ENCODE data around the gene MICB.

Gene MICB

GRCh38 chr6:31532644-31533454 is 34.9 kb downstream of the MICB start:
- CTCF ChIA-PET: interaction anchor here (2.1 kb wide), 1 partner anchor 8 kb away, joined by 7 read pairs; the partner anchor contains the start of gene DDX39B
- Histone ChIP-seq H3K27me3 (replicated peaks in 2 of 5; ENCODE audit: control insufficient read depth in 4 of 5, insufficient read depth in 5 of 5, low read length in 4 of 5) (no peaks in the 10 kb centered on the region), H3K4me1 (ENCODE audit: control extremely low read depth in 1 of 4, control insufficient read depth in 4 of 4, insufficient read depth in 4 of 4, low read length in 3 of 4) (no peaks in the 10 kb centered on the region), H3K36me3 (ENCODE audit: control insufficient read depth in 4 of 4, insufficient read depth in 4 of 4, low read length in 3 of 4) (peaks cover 32 to 83% (median 64%) of the 10 kb centered on the region in 4 experiments), H3K27ac (ENCODE audit: insufficient read depth in 1 of 2, low read depth in 1 of 2, low read length in 2 of 2, poor library complexity in 1 of 2, severe bottlenecking in 2 of 2) (no peak overlapping the region), H3K9me3 (ENCODE audit: control extremely low read depth in 1 of 5, control insufficient read depth in 4 of 5, insufficient read depth in 2 of 5, low read depth in 1 of 5, low read length in 4 of 5) (no peaks in the 10 kb centered on the region), H3K4me3 (ENCODE audit: control insufficient read depth in 1 of 7, extremely low read depth in 1 of 7, insufficient read depth in 4 of 7, low read depth in 2 of 7, low read length in 6 of 7) (no peak overlapping the region)
- DNase-seq: no peak
- 90% methylated on average over 2 of the region's 9 CpGs for WGBS (ENCODE audit: insufficient coverage)
- POLR2A ChIA-PET: no interaction called here

GRCh38 chr6:31533455-31533841 is 35.5 kb downstream of the MICB start:
- ChIA-PET POLR2A (no interaction called here), CTCF (no interaction called here)
- peak overlapping the region in 1 of 2 experiments; percentile 43 for H3K27ac ChIP-seq (ENCODE audit: insufficient read depth in 1 of 2, low read depth in 1 of 2, low read length in 2 of 2, poor library complexity in 1 of 2, severe bottlenecking in 2 of 2)
- 100% methylated on average over 1 of the region's 1 CpG for WGBS (ENCODE audit: insufficient coverage)
- peaks cover 0 to 2% (median 0%) of the 10 kb centered on the region in 4 experiments for H3K4me1 ChIP-seq (ENCODE audit: control extremely low read depth in 1 of 4, control insufficient read depth in 4 of 4, insufficient read depth in 4 of 4, low read length in 3 of 4)
- no peaks in the 10 kb centered on the region for H3K9me3 ChIP-seq (ENCODE audit: control extremely low read depth in 1 of 5, control insufficient read depth in 4 of 5, insufficient read depth in 2 of 5, low read depth in 1 of 5, low read length in 4 of 5)
- DNase-seq: no peak
- H3K27me3 ChIP-seq (replicated peaks in 2 of 5; ENCODE audit: control insufficient read depth in 4 of 5, insufficient read depth in 5 of 5, low read length in 4 of 5): no peaks in the 10 kb centered on the region
- peaks cover 35 to 89% (median 70%) of the 10 kb centered on the region in 4 experiments for H3K36me3 ChIP-seq (ENCODE audit: control insufficient read depth in 4 of 4, insufficient read depth in 4 of 4, low read length in 3 of 4)
- no peak overlapping the region for H3K4me3 ChIP-seq (ENCODE audit: control insufficient read depth in 1 of 7, extremely low read depth in 1 of 7, insufficient read depth in 4 of 7, low read depth in 2 of 7, low read length in 6 of 7)

- DNase-seq: no peak
- ChIA-PET POLR2A (no interaction called here), CTCF (no interaction called here)
- Histone ChIP-seq H3K4me3 (ENCODE audit: control insufficient read depth in 1 of 7, extremely low read depth in 1 of 7, insufficient read depth in 4 of 7, low read depth in 2 of 7, low read length in 6 of 7) (no peak overlapping the region), H3K9me3 (ENCODE audit: control extremely low read depth in 1 of 5, control insufficient read depth in 4 of 5, insufficient read depth in 2 of 5, low read depth in 1 of 5, low read length in 4 of 5) (no peaks in the 10 kb centered on the region), H3K36me3 (ENCODE audit: control insufficient read depth in 4 of 4, insufficient read depth in 4 of 4, low read length in 3 of 4) (peaks cover 41 to 94% (median 76%) of the 10 kb centered on the region in 4 experiments), H3K4me1 (ENCODE audit: control extremely low read depth in 1 of 4, control insufficient read depth in 4 of 4, insufficient read depth in 4 of 4, low read length in 3 of 4) (peaks cover 0 to 8% (median 4%) of the 10 kb centered on the region in 4 experiments), H3K27me3 (replicated peaks in 2 of 5; ENCODE audit: control insufficient read depth in 4 of 5, insufficient read depth in 5 of 5, low read length in 4 of 5) (no peaks in the 10 kb centered on the region), H3K27ac (ENCODE audit: insufficient read depth in 1 of 2, low read depth in 1 of 2, low read length in 2 of 2, poor library complexity in 1 of 2, severe bottlenecking in 2 of 2) (peak overlapping the region; percentile 3 to 43)
- 88% methylated on average over 5 of the region's 6 CpGs for WGBS (ENCODE audit: insufficient coverage)
Observed at GRCh38 chr6:31534011-31534410, 36.1 kb downstream of the MICB start.

GRCh38 chr6:31534521-31535040 is 36.6 kb downstream of the MICB start:
- H3K9me3 ChIP-seq (ENCODE audit: control extremely low read depth in 1 of 5, control insufficient read depth in 4 of 5, insufficient read depth in 2 of 5, low read depth in 1 of 5, low read length in 4 of 5): no peaks in the 10 kb centered on the region
- 90% methylated on average over 21 of the region's 24 CpGs for WGBS (ENCODE audit: insufficient coverage)
- H3K27ac ChIP-seq (ENCODE audit: insufficient read depth in 1 of 2, low read depth in 1 of 2, low read length in 2 of 2, poor library complexity in 1 of 2, severe bottlenecking in 2 of 2): no peak overlapping the region
- peaks cover 4 to 14% (median 10%) of the 10 kb centered on the region in 4 experiments for H3K4me1 ChIP-seq (ENCODE audit: control extremely low read depth in 1 of 4, control insufficient read depth in 4 of 4, insufficient read depth in 4 of 4, low read length in 3 of 4)
- peaks cover 44 to 96% (median 80%) of the 10 kb centered on the region in 4 experiments for H3K36me3 ChIP-seq (ENCODE audit: control insufficient read depth in 4 of 4, insufficient read depth in 4 of 4, low read length in 3 of 4)
- POLR2A ChIA-PET: no interaction called here
- CTCF ChIA-PET: interaction anchor here (1.2 kb wide), 1 partner anchor 46 kb away, joined by 3 read pairs; no protein-coding TSS in a partner anchor
- no peak overlapping the region for H3K4me3 ChIP-seq (ENCODE audit: control insufficient read depth in 1 of 7, extremely low read depth in 1 of 7, insufficient read depth in 4 of 7, low read depth in 2 of 7, low read length in 6 of 7)
- DNase-seq: no peak
- no peaks in the 10 kb centered on the region for H3K27me3 ChIP-seq (replicated peaks in 2 of 5; ENCODE audit: control insufficient read depth in 4 of 5, insufficient read depth in 5 of 5, low read length in 4 of 5)

GRCh38 chr6:31535538-31536324 is 37.8 kb downstream of the MICB start:
- POLR2A ChIA-PET: no interaction called here
- WGBS (ENCODE audit: insufficient coverage): no CpG with 5 or more reads among the region's 2 CpGs
- Histone ChIP-seq H3K4me3 (ENCODE audit: control insufficient read depth in 1 of 7, extremely low read depth in 1 of 7, insufficient read depth in 4 of 7, low read depth in 2 of 7, low read length in 6 of 7) (no peak overlapping the region), H3K36me3 (ENCODE audit: control insufficient read depth in 4 of 4, insufficient read depth in 4 of 4, low read length in 3 of 4) (peaks cover 42 to 95% (median 77%) of the 10 kb centered on the region in 4 experiments), H3K9me3 (ENCODE audit: control extremely low read depth in 1 of 5, control insufficient read depth in 4 of 5, insufficient read depth in 2 of 5, low read depth in 1 of 5, low read length in 4 of 5) (no peaks in the 10 kb centered on the region), H3K27ac (ENCODE audit: insufficient read depth in 1 of 2, low read depth in 1 of 2, low read length in 2 of 2, poor library complexity in 1 of 2, severe bottlenecking in 2 of 2) (peak overlapping the region in 1 of 2 experiments; percentile 3), H3K4me1 (ENCODE audit: control extremely low read depth in 1 of 4, control insufficient read depth in 4 of 4, insufficient read depth in 4 of 4, low read length in 3 of 4) (peaks cover 14 to 25% (median 21%) of the 10 kb centered on the region in 4 experiments), H3K27me3 (replicated peaks in 2 of 5; ENCODE audit: control insufficient read depth in 4 of 5, insufficient read depth in 5 of 5, low read length in 4 of 5) (no peaks in the 10 kb centered on the region)
- CTCF ChIA-PET: interaction anchor here (1.2 kb wide), 1 partner anchor 45 kb away, joined by 3 read pairs; no protein-coding TSS in a partner anchor
- no peak for DNase-seq

- peak overlapping the region in 2 of 7 experiments; percentile 6 to 97 for H3K4me3 ChIP-seq (ENCODE audit: control insufficient read depth in 1 of 7, extremely low read depth in 1 of 7, insufficient read depth in 4 of 7, low read depth in 2 of 7, low read length in 6 of 7)
- H3K4me1 ChIP-seq (ENCODE audit: control extremely low read depth in 1 of 4, control insufficient read depth in 4 of 4, insufficient read depth in 4 of 4, low read length in 3 of 4): peaks cover 17 to 39% (median 33%) of the 10 kb centered on the region in 4 experiments
- POLR2A ChIA-PET: no interaction called here
- peak overlapping the region; percentile 44 to 100 for H3K27ac ChIP-seq (ENCODE audit: insufficient read depth in 1 of 2, low read depth in 1 of 2, low read length in 2 of 2, poor library complexity in 1 of 2, severe bottlenecking in 2 of 2)
- H3K36me3 ChIP-seq (ENCODE audit: control insufficient read depth in 4 of 4, insufficient read depth in 4 of 4, low read length in 3 of 4): peaks cover 27 to 67% (median 53%) of the 10 kb centered on the region in 4 experiments
- CTCF ChIA-PET: interaction anchor here (0.6 to 24.7 kb wide), 3 partner anchors 12 to 62 kb away, joined by 3 to 557 read pairs (median 7); partner anchors contain the start of genes LST1, LTB and TNF
- DNase-seq: no peak
- H3K27me3 ChIP-seq (replicated peaks in 2 of 5; ENCODE audit: control insufficient read depth in 4 of 5, insufficient read depth in 5 of 5, low read length in 4 of 5): no peaks in the 10 kb centered on the region
- no peaks in the 10 kb centered on the region for H3K9me3 ChIP-seq (ENCODE audit: control extremely low read depth in 1 of 5, control insufficient read depth in 4 of 5, insufficient read depth in 2 of 5, low read depth in 1 of 5, low read length in 4 of 5)
- WGBS (ENCODE audit: insufficient coverage): 94% methylated on average over 4 of the region's 6 CpGs
Observed at GRCh38 chr6:31538805-31539400, 41.0 kb downstream of the MICB start.

Measured in common myeloid progenitor, CD34-positive (primary cell).